IPS-20b (cell line): ENCODE measurements around the gene PTPRN2.

ENCODE experiments used
- H3K27ac ChIP-seq: one replicate; pipeline ENCODE4 v1.5.1; 2013; ENCODE audit warnings: low read length
- H3K27me3 ChIP-seq: 2 replicates; pipeline ENCODE4 v1.6.1; 2013; ENCODE audit warnings: mild to moderate bottlenecking, low read length, inconsistent platforms; ENCODE audit not compliant: insufficient read depth
- H3K36me3 ChIP-seq: 2 replicates; pipeline ENCODE4 v1.6.1; 2013; ENCODE audit warnings: low read depth, mild to moderate bottlenecking, inconsistent platforms, low read length, moderate library complexity; ENCODE audit not compliant: insufficient read depth
- H3K4me1 ChIP-seq: 2 replicates; pipeline ENCODE4 v1.6.1; 2013; ENCODE audit warnings: mild to moderate bottlenecking, control low read depth, inconsistent platforms, low read length, moderate library complexity; ENCODE audit not compliant: insufficient read depth
- H3K4me3 ChIP-seq: 2 replicates; pipeline ENCODE4 v1.5.1; 2013; ENCODE audit warnings: mild to moderate bottlenecking, low read length, inconsistent platforms
- H3K9ac ChIP-seq: 2 replicates; pipeline ENCODE4 v1.6.1; 2013; ENCODE audit warnings: low read depth, mild to moderate bottlenecking, inconsistent platforms, low read length, moderate library complexity
- H3K9me3 ChIP-seq: 2 replicates; pipeline ENCODE4 v1.6.1; 2013; ENCODE audit warnings: mild to moderate bottlenecking, low read depth, low read length, inconsistent platforms; ENCODE audit not compliant: insufficient read depth

Gene PTPRN2

DNA sequence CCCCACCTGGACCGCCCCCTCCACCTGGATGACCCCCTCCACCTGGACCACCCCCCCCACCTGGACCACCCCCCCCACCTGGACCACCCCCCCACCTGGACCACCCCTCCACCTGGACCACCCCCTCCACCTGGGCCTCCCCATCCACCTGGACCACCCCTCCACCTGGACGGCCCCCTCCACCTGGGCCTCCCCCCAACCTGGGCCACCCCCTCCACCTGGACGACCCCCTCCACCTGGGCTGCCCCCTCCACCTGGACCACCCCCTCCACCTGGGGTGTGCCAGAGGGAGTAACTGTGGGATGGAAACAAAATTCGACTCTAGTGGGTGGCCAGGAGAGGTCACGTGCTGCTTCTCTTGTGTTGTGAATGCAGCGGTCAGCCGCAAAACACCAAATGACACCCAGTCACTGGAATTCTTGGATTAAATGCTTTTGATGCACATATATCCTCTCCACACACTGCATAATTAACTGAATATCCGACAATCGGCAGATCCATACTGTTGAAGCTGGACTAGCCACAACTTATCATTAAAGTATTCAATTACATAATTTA lies 316.7 kb downstream of the PTPRN2 start:
- Histone ChIP-seq H3K27ac (no peak overlapping the region), H3K4me1 (no peaks in the 10 kb centered on the region), H3K36me3 (no peaks in the 10 kb centered on the region), H3K9me3 (peaks cover 87% of the 10 kb centered on the region), H3K9ac (no peak overlapping the region), H3K27me3 (no peaks in the 10 kb centered on the region), H3K4me3 (no peak overlapping the region)

DNA sequence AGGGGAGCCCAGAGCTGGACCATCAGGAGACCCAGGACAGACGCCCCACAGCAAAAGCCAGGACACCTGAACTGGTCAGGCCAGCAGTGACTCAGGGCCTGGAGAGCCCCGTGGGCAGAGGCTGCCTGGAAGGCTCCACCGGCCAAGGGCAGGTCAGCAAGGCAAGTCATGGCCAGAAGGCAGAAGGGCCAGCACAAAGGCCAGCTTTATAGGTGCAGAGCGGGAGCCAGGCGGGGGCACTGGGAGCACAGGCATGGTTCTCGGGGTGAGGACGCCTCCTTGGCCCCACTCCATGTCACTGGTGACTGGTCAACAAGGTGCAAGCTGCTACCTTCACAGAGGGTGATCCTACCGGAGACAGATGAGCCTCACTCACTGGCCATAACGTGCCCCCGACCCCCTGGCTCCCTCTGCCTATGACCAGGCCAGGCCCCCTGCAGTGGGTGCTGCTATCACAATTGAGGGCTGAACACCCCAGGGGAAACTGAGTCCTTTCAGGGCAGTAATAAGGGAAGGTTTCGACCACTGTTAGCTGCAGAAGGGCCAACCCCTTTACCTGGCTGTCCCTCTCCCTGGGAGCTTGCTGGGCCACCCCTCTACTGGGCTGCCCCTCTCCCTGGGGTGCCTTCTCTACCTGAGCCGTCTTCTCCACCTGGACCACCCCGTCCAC lies 317.4 kb downstream of the PTPRN2 start:
- Histone ChIP-seq H3K4me1 (no peaks in the 10 kb centered on the region), H3K36me3 (no peaks in the 10 kb centered on the region), H3K9ac (no peak overlapping the region), H3K27ac (no peak overlapping the region), H3K27me3 (no peaks in the 10 kb centered on the region), H3K4me3 (no peak overlapping the region), H3K9me3 (peaks cover 86% of the 10 kb centered on the region)

DNA sequence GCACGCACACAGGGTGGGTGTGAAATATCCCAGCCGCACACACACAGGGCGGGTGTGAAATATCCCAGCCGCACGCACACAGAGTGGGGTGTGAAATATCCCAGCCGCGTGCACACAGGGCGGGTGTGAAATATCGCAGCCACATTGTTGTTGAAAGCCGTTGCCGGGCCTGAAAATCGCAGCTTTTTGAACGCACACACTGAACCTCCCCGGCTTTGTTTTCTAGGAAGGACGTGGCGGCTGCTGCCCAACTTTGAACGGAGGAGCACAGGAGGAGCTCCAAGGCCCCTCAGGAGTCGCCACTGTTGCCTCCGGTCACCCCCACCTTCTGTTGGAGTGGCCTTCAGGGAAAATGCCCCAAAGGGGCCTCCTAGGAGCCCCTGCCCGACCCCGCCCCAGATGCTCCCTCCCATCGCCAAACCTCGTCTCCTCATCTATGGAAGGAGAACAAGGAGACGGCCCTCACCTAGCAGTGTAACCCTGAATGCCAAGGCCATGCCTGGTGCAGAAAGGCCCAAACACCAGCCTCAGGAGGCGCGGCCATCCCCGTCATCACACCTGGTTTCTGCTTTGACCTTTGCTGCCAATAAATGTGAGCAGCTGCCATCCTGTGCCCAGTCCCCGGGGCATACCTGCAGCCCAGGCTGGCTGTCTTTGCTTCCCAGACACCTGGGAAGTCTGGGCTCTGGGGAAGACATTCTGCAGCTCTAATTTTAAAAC lies 318.6 kb downstream of the PTPRN2 start:
- no peaks in the 10 kb centered on the region for H3K36me3 ChIP-seq
- H3K9ac ChIP-seq, result no peak overlapping the region
- H3K4me1 ChIP-seq, result no peaks in the 10 kb centered on the region
- no peak overlapping the region for H3K4me3 ChIP-seq
- H3K27me3 ChIP-seq, result no peaks in the 10 kb centered on the region
- no peak overlapping the region for H3K27ac ChIP-seq
- peaks cover 86% of the 10 kb centered on the region for H3K9me3 ChIP-seq

DNA sequence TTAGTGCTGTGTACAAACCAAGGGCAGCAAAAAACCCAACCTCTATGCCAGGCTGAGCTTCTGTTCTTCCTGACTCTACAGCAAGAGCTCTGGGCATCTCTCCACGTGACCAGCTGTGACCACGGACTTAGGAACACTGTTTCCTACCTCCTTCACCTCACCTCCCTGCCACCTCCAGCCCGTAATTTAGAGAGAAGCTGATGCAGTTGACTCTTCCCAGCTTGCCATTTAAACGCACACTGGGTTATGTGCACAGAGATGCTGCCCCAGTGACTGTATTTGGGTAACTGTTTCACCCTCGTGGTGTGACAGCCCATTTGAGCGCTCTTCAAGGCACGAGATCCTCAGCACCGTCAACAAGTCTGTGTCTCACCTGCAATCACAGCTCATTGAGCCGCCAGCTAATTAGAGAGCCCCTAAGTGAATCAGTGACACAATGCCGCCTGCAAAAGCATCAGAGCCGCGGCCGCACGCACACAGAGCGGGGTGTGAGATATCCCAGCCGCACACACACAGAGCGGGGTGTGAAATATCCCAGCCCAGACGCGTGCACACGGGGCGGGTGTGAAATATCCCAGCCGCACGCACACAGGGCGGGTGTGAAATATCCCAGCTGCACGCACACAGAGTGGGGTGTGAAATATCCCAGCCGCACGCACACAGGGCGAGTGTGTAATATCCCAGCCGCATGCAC lies 319.7 kb downstream of the PTPRN2 start:
- H3K9ac ChIP-seq, result no peak overlapping the region
- no peak overlapping the region for H3K4me3 ChIP-seq
- H3K36me3 ChIP-seq, result no peaks in the 10 kb centered on the region
- H3K9me3 ChIP-seq, result peaks cover 92% of the 10 kb centered on the region
- H3K27me3 ChIP-seq, result no peaks in the 10 kb centered on the region
- no peak overlapping the region for H3K27ac ChIP-seq
- no peaks in the 10 kb centered on the region for H3K4me1 ChIP-seq

DNA sequence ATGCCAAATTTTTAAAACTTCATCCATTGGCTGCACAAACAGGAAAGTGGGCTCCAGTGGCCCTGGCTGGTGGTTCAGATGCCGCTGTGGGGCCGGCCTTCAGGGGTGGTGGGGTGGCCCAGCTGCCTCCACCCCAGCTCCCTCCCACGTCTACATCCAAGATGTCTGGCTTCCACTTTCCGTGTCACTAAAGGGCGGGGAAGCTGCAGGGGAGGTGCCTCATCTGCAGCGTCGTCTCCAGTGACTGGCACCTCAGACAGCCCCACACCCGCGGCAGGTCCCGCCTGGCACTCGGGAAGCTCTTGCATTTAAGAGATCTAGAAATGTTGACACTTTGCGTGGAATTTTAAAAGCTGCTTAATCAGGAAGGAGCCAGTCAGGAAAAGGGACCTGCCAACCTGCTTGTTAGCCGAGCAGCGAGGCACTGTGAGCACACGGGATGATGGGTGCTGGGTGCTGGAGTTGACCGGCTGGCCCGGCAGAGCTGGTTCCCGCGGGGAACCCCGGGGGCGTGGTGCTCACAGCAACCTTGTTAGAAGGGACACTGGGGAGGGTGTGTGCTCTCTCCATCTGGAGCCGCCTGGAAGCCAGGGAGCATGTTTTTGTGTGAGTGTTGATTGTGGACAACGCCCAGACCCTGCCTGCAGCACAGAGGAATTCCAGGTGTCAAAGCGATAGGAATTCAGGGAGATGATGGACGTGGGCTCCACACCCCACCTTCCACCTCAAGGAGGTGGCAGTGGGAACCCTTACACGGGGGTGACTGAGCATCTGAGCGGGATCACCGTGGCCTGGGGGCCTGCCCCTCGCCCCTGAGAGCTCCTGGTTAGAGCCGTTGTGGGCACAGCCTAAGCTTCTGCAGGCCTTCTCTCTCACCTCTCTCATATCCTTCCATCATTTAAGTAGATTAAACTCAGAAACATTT lies 320.5 kb downstream of the PTPRN2 start:
- H3K4me3 ChIP-seq, result no peak overlapping the region
- H3K9ac ChIP-seq, result no peak overlapping the region
- H3K9me3 ChIP-seq, result peaks cover 92% of the 10 kb centered on the region
- no peaks in the 10 kb centered on the region for H3K36me3 ChIP-seq
- no peaks in the 10 kb centered on the region for H3K4me1 ChIP-seq
- no peaks in the 10 kb centered on the region for H3K27me3 ChIP-seq
- H3K27ac ChIP-seq, result no peak overlapping the region

DNA sequence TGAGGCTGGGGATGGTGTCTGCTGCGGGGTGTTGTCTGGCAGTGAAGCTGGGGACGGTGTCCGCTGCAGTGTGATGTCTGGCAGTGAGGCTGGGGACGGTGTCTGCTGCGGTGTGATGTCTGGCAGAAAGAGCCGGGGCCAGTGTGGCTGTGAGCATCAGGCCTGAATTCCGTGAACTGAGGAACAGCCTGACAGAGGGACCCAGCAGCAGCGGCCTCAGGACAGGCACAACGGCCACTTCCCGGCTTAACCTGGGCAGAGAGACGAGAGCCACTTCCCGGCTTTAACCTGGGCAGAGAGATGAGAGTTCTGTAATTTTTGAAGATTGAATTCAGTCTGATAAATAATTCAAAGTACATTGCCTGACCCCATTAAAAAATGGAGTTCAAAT lies 321.2 kb downstream of the PTPRN2 start:
- no peaks in the 10 kb centered on the region for H3K27me3 ChIP-seq
- peaks cover 92% of the 10 kb centered on the region for H3K9me3 ChIP-seq
- H3K9ac ChIP-seq, result no peak overlapping the region
- H3K36me3 ChIP-seq, result no peaks in the 10 kb centered on the region
- H3K4me3 ChIP-seq, result no peak overlapping the region
- no peak overlapping the region for H3K27ac ChIP-seq
- H3K4me1 ChIP-seq, result no peaks in the 10 kb centered on the region

DNA sequence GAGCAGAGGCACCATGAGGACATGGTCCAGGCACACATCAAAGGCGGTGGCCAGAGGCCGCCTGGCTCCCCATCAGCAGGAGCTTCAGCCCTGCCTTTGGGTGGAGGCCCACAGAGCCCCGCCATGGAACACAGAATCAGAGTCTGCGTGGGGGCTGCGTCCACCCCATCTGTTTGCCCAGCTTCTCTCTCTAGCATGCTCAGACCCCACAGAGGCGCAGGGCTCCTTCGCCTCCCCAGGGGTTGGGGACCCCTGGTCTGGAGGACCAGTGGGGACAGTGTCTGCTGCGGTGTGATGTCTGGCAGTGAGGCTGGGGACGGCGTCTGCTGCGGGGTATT lies 321.9 kb downstream of the PTPRN2 start:
- Histone ChIP-seq H3K27me3 (no peaks in the 10 kb centered on the region), H3K4me3 (no peak overlapping the region), H3K9me3 (peaks cover 94% of the 10 kb centered on the region), H3K4me1 (no peaks in the 10 kb centered on the region), H3K27ac (no peak overlapping the region), H3K9ac (no peak overlapping the region), H3K36me3 (no peaks in the 10 kb centered on the region)

DNA sequence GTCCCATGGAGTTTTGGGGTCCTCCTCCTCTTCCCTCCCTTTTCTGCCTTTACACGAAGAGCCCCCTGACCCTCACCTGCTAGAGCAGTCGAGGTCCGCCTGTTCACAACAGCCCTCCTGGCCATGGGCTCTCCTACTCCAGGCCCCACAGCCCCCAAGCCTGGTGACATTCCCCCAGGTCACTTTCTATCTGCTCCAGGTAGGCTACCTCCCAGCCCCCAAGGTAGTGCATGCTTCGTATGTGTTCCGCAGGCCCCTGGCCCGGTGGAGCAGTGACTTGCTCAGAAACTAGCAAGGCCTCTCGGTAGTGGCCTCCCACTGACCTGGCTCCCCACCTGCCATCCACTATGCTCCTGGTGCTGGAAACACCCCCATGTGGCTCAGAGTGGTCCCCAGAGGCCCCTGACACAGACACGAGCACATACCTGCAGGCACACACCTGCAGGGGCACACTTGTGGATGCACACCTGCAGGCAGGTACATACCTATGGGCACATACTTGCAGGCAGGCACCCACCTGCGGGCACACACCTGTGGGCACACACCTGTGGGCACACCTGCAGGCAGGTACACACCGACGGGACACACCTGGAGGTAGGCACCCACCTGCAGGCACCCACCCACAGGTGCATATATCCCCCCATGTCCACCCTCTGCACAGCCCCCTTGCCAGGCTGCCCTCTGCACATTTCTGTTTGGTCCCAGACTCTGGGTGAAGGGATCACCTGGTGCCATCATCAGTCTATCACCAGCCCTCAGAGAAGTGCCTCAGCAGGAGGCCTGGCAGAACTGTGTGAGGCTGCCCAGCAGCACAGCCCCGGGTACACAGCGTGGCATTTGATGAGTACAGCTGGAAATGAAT lies 322.5 kb downstream of the PTPRN2 start:
- Histone ChIP-seq H3K4me3 (no peak overlapping the region), H3K27me3 (no peaks in the 10 kb centered on the region), H3K4me1 (no peaks in the 10 kb centered on the region), H3K9ac (no peak overlapping the region), H3K9me3 (peaks cover 97% of the 10 kb centered on the region), H3K27ac (no peak overlapping the region), H3K36me3 (no peaks in the 10 kb centered on the region)

DNA sequence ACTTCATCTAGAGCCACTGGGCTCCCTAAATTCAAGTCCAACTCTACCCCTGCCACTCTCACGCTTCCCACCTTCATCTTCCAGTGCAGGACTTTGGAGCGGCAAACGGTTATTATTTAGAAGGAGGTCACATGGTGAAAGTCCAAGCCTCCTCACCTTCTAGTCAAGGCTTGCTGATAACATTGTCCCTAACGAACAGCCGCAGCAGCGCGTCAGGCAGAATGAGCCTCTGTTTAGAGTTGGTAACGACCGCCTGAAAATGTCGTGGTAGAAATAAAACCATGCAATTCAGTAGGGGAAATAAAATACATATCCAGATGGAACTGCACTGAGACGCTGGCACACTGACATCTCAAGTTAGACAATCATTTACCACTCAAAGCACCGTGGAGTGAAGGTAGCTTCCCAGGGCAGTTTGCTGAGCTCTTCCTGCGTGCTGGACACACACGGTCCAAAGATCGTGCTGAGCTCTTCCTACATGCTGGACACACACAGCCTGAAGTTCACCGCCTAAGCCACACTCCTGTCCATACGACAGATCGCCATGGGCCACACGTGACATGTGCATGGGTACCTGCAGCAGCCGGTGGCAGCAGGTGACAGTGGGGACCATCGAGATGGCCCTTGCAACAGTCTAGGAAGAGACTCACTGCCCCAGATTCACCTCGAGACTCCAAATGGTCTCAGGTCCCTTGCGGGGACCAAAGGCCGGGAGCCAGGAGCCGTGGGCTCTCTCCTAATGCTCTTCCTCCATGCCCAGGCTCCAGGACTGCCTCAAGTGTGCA lies 323.5 kb downstream of the PTPRN2 start:
- H3K36me3 ChIP-seq, result no peaks in the 10 kb centered on the region
- H3K4me1 ChIP-seq, result no peaks in the 10 kb centered on the region
- H3K9ac ChIP-seq, result no peak overlapping the region
- H3K9me3 ChIP-seq, result peaks cover 97% of the 10 kb centered on the region
- no peak overlapping the region for H3K27ac ChIP-seq
- no peaks in the 10 kb centered on the region for H3K27me3 ChIP-seq
- H3K4me3 ChIP-seq, result no peak overlapping the region
